Common myeloid progenitor, CD34-positive (primary cell): ENCODE data around the gene IQCE.

Experiments
- CTCF ChIA-PET: fragments of 350-600 bp; sonication (Branson Sonifier 250); formaldehyde crosslinking; loops from one replicate; lab custom pipeline; 2021; ENCODE audit warnings: antibody characterized with exemption; lab: Charles Lee
- POLR2A ChIA-PET: fragments of 350-600 bp; sonication (Branson Sonifier 250); formaldehyde crosslinking; loops from one replicate; lab custom pipeline; 2021; ENCODE audit warnings: antibody characterized with exemption; lab: Charles Lee
- DNase-seq, 3 donors: peaks; one replicate each; pipeline versions ENCODE4 v3.0.0 to v3.0.0-alpha.2; 2013
- H3K27ac ChIP-seq, 2 experiments: 1 replicate in 1 of 2; 2 replicates in 1 of 2; pipeline ENCODE4 v1.7.0; 2013; ENCODE audit warnings: inconsistent platforms in 2 of 2, low read length in 2 of 2, mild to moderate bottlenecking in 2 of 2, low read depth in 1 of 2, moderate library complexity in 1 of 2; ENCODE audit not compliant: severe bottlenecking in 2 of 2, insufficient read depth in 1 of 2, poor library complexity in 1 of 2
- H3K27me3 ChIP-seq, 5 experiments: replicated peaks in 2 of 5; 1 replicate in 3 of 5; 2 replicates in 2 of 5; pipeline versions ENCODE4 v1.6.1 to v1.7.0; 2013; ENCODE audit warnings: low read length in 4 of 5, mild to moderate bottlenecking in 2 of 5, moderate library complexity in 2 of 5, inconsistent platforms in 1 of 5; ENCODE audit not compliant: insufficient read depth in 5 of 5, control insufficient read depth in 4 of 5
- H3K36me3 ChIP-seq, 4 experiments: 1 replicate in 2 of 4; 2 replicates in 2 of 4; pipeline versions ENCODE4 v1.6.1 to v1.7.0; 2013; ENCODE audit warnings: low read length in 3 of 4, control low read depth in 1 of 4, mild to moderate bottlenecking in 1 of 4; ENCODE audit not compliant: control insufficient read depth in 4 of 4, insufficient read depth in 4 of 4
- H3K4me1 ChIP-seq, 4 experiments: 1 replicate in 3 of 4; 2 replicates in 1 of 4; pipeline versions ENCODE4 v1.6.1 to v1.7.1; 2013; ENCODE audit warnings: low read length in 3 of 4, mild to moderate bottlenecking in 3 of 4, control low read depth in 1 of 4, inconsistent platforms in 1 of 4, moderate library complexity in 1 of 4; ENCODE audit not compliant: control insufficient read depth in 4 of 4, insufficient read depth in 4 of 4; ENCODE audit errors: control extremely low read depth in 1 of 4
- H3K4me3 ChIP-seq, 7 experiments: 1 replicate in 4 of 7; 2 replicates in 3 of 7; pipeline versions ENCODE4 v1.5.1 to v1.7.0; 2013; ENCODE audit warnings: mild to moderate bottlenecking in 7 of 7, low read length in 6 of 7, moderate library complexity in 6 of 7, inconsistent platforms in 2 of 7, low read depth in 2 of 7, control low read depth in 1 of 7; ENCODE audit not compliant: insufficient read depth in 4 of 7, control insufficient read depth in 1 of 7; ENCODE audit errors: extremely low read depth in 1 of 7
- H3K9me3 ChIP-seq, 5 experiments: 1 replicate in 4 of 5; 2 replicates in 1 of 5; pipeline versions ENCODE4 v1.6.1 to v1.7.1; 2013; ENCODE audit warnings: low read length in 4 of 5, mild to moderate bottlenecking in 2 of 5, inconsistent platforms in 1 of 5, low read depth in 1 of 5, moderate library complexity in 1 of 5; ENCODE audit not compliant: control insufficient read depth in 4 of 5, insufficient read depth in 2 of 5; ENCODE audit errors: control extremely low read depth in 1 of 5
- WGBS: methylation state at CpG from one replicate; pipeline ENCODE4 v1.1.5; 2013; ENCODE audit not compliant: insufficient coverage; 5-methylcytosine and 5-hydroxymethylcytosine counted together

Gene IQCE

DNA sequence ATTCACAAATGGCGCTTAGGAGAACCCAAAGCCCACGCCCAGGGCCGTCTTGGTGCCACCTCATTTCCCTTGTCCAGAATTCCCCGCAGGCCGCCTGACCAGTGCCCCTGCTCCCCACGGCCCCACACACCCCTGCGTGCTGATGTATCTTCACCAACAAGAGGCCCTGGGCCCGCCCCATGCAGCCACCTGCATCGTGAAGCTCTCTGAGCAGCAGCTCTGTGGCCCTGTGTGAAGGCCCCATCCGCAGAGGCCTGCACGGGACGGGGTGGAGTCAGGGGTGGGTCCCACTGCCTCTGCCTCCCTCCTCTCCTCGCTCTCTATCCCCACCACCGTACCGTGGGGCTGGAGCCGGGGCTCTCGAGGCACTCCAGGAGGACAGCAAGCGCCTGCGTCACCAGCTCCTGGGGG, 18.1 kb upstream of the IQCE start:
- ChIA-PET POLR2A (no interaction called here), CTCF (interaction anchor here (1.0 to 1.5 kb wide), 4 partner anchors 9 to 91 kb away, joined by 3 to 6 read pairs (median 4); no protein-coding TSS in a partner anchor)
- no peak overlapping the region for H3K4me3 ChIP-seq
- WGBS: 98% methylated on average over 9 of the region's 19 CpGs
- no peaks in the 10 kb centered on the region for H3K27me3 ChIP-seq
- peaks cover 8 to 71% (median 54%) of the 10 kb centered on the region in 4 experiments for H3K36me3 ChIP-seq
- DNase-seq: no peak
- no peak overlapping the region for H3K27ac ChIP-seq
- no peaks in the 10 kb centered on the region for H3K4me1 ChIP-seq
- H3K9me3 ChIP-seq: no peaks in the 10 kb centered on the region

- H3K36me3 ChIP-seq: peaks cover 11 to 79% (median 60%) of the 10 kb centered on the region in 4 experiments
- no peak overlapping the region for H3K4me3 ChIP-seq
- POLR2A ChIA-PET: interaction anchor here (0.7 kb wide), 1 partner anchor 12 kb away, joined by 3 read pairs; no protein-coding TSS in a partner anchor
- no peak for DNase-seq
- no peaks in the 10 kb centered on the region for H3K27me3 ChIP-seq
- H3K9me3 ChIP-seq: no peaks in the 10 kb centered on the region
- no peak overlapping the region for H3K27ac ChIP-seq
- H3K4me1 ChIP-seq: no peaks in the 10 kb centered on the region
- CTCF ChIA-PET: no interaction called here
- WGBS: 97% methylated on average over 37 of the region's 40 CpGs
Measured at GRCh38 chr7:2541291-2542010, 17.3 kb upstream of the IQCE start.

GRCh38 chr7:2542011-2542915, 16.5 kb upstream of the IQCE start:
- ChIA-PET POLR2A (no interaction called here), CTCF (no interaction called here)
- Histone ChIP-seq H3K36me3 (peaks cover 11 to 86% (median 66%) of the 10 kb centered on the region in 4 experiments), H3K9me3 (no peaks in the 10 kb centered on the region), H3K27ac (no peak overlapping the region), H3K4me1 (no peaks in the 10 kb centered on the region), H3K4me3 (no peak overlapping the region), H3K27me3 (no peaks in the 10 kb centered on the region)
- no peak for DNase-seq
- 95% methylated on average over 22 of the region's 25 CpGs for WGBS

DNA sequence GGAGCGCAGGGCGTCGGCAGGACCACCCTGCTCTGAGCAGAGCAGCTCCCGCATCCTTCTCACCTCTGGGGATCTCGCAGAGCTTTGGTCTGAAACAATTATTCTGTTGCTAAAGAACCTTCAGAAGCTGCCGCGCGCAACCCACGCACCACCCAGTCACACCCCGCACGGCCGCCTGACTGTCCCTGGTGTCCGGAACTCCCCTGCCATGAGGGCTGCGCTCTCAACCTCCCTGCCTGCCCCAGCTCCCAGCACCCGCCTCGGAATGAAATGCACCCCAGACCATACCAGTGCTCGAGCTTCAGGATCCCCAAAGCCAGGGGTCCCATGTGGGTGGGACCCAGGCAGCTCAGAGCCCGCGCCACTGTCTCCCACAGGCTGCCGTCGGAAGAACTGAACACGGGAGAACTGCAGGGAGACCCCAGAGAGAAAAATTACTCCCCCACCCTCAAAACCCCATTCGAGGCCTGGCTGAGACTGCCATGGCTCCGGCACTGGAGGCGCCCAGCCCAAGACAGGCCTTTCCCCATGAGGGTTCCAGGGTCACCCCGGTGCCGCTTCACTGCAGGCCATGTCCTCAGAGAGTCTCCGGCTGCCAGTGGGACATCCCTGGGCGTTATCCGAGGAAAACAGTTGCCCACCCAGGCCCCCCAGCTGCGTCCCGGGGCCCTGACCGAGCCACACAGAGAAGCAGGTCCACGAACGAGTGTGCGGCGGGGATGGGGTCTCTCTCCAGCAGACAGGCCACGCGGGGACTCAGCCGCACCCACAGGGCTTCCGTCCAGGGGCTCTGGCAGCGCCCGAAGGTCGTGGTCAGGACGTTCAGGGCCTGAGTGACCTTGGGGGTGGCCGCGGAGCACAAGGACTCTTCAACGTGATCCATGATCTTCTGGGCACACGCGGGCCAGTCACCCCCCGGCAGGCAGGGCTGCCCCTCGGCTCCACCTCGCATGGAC, 15.6 kb upstream of the IQCE start:
- ChIA-PET CTCF (no interaction called here), POLR2A (no interaction called here)
- WGBS: 95% methylated on average over 45 of the region's 53 CpGs

GRCh38 chr7:2544541-2545188, 14.1 kb upstream of the IQCE start:
- no peaks in the 10 kb centered on the region for H3K4me1 ChIP-seq
- no peaks in the 10 kb centered on the region for H3K27me3 ChIP-seq
- WGBS: 98% methylated on average over 22 of the region's 23 CpGs
- H3K27ac ChIP-seq: no peak overlapping the region
- CTCF ChIA-PET: interaction anchor here (1.2 kb wide), 1 partner anchor 10 kb away, joined by 6 read pairs; no protein-coding TSS in a partner anchor
- POLR2A ChIA-PET: no interaction called here
- H3K9me3 ChIP-seq: no peaks in the 10 kb centered on the region
- DNase-seq: no peak
- peaks cover 12 to 83% (median 59%) of the 10 kb centered on the region in 4 experiments for H3K36me3 ChIP-seq
- no peak overlapping the region for H3K4me3 ChIP-seq

More for the DNA sequence above, 15.6 kb upstream of the IQCE start:
- Histone ChIP-seq H3K4me1 (no peaks in the 10 kb centered on the region), H3K36me3 (peaks cover 15 to 89% (median 67%) of the 10 kb centered on the region in 4 experiments), H3K9me3 (no peaks in the 10 kb centered on the region), H3K4me3 (no peak overlapping the region), H3K27me3 (no peaks in the 10 kb centered on the region), H3K27ac (no peak overlapping the region)
- no peak for DNase-seq

GRCh38 chr7:2545746-2546425, 12.9 kb upstream of the IQCE start:
- H3K9me3 ChIP-seq: no peaks in the 10 kb centered on the region
- H3K27ac ChIP-seq: no peak overlapping the region
- no peaks in the 10 kb centered on the region for H3K27me3 ChIP-seq
- DNase-seq: no peak
- H3K4me1 ChIP-seq: no peaks in the 10 kb centered on the region
- 99% methylated on average over 20 of the region's 20 CpGs for WGBS
- POLR2A ChIA-PET: no interaction called here
- peaks cover 12 to 82% (median 53%) of the 10 kb centered on the region in 4 experiments for H3K36me3 ChIP-seq
- CTCF ChIA-PET: interaction anchor here (0.9 to 1.3 kb wide), 3 partner anchors 8 to 21 kb away, joined by 3 to 6 read pairs (median 3); no protein-coding TSS in a partner anchor
- no peak overlapping the region for H3K4me3 ChIP-seq
